Activated naive CD4-positive, alpha-beta T cell treated with anti-CD3 and anti-CD28 coated beads for 36 hours (primary cell): ENCODE data around the gene AGBL5. TPM values are rescaled to one million over a fixed set of nuclear protein-coding genes. Genes with fewer than 3 reads are reported as not detected.

ENCODE experiments used
- CTCF ChIA-PET: fragments of 350-600 bp; sonication (Branson Sonifier 250); formaldehyde crosslinking; loops from one replicate; lab custom pipeline; 2021; ENCODE audit warnings: antibody characterized with exemption; lab: Charles Lee
- DNase-seq: peaks from one replicate; pipeline ENCODE4 v3.0.0-alpha.2; 2020
- H3K27ac Mint-ChIP-seq: one replicate; pipeline ENCODE4 v1.8.0; 2021; ENCODE audit warnings: mild to moderate bottlenecking, mixed read lengths
- H3K27me3 Mint-ChIP-seq: one replicate; pipeline ENCODE4 v1.8.0; 2021; ENCODE audit warnings: low read depth, mixed read lengths
- H3K36me3 Mint-ChIP-seq: one replicate; pipeline ENCODE4 v1.8.0; 2021; ENCODE audit warnings: low read depth, mixed read lengths
- H3K4me1 Mint-ChIP-seq: one replicate; pipeline ENCODE4 v1.8.0; 2021; ENCODE audit warnings: low read depth, mixed read lengths
- H3K4me3 Mint-ChIP-seq: one replicate; pipeline ENCODE4 v1.8.0; 2021; ENCODE audit warnings: mild to moderate bottlenecking, moderate library complexity, mixed read lengths
- H3K9me3 Mint-ChIP-seq: one replicate; pipeline ENCODE4 v1.8.0; 2021; ENCODE audit warnings: mixed read lengths
- intact Hi-C: fragments of 100-400 bp; cut with micrococcal nuclease; formaldehyde crosslinking; loops from one replicate; pipeline ENCODE4 v1.15.1; 2023
- total RNA-seq, 2 experiments: library from RNA; stranded (reverse); gene quantifications; one replicate each; pipeline ENCODE4 v1.2.3, GENCODE V29; 2021

The AGBL5 gene
- total RNA-seq, 2 experiments from 2014 or later, result 19.1 to 19.7 TPM

DNA sequence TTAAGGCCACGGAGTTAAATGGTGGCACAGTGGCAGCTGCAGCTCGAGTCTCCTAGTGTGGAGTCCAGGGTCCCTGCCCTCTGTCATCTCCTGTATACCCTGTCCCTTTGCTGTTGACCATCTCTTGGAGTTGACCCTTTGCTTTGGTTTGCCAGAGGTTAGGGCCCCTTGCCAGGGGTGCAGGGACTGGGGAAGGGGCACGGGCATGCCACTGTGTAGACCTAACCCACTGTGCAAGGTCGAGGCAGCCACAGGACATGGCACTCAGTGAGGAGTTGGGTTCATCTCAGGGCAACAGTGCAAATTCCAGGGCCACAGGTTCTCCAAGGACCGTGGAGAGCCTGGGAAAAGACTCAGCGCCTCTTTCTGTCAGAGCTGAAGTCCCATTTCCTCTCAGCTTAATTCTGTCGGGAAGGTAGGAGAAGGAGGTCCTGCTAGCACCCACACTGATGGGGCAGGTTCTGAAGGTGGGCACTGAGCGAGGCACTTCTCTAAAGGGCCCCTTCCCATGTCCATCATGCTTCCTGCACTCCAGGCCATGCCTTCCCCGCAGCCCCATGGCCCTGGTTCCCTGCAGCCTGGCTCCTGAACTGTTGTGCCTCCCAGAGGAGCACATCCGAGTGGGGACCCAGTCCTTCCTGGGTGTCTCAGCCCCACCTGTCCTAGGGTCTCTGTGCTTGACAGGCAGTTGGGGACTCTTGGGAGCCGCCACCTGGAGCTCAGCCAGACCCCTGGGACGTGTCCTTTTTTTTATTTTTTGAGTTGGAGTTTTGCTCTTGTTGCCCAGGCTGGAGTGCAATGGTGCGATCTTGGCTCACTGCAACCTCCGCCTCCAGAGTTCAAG is 37.9 kb downstream of the AGBL5 start:
- intact Hi-C loops, result loop anchor here (5.0 kb wide), 1 partner anchor 43 kb away; the partner anchor contains the start of gene PREB
- no peak overlapping the region for H3K27ac Mint-ChIP-seq
- no peak for DNase-seq
- peaks cover 2% of the 10 kb centered on the region for H3K36me3 Mint-ChIP-seq
- peaks cover 26% of the 10 kb centered on the region for H3K4me1 Mint-ChIP-seq
- H3K27me3 Mint-ChIP-seq, result no peaks in the 10 kb centered on the region
- H3K4me3 Mint-ChIP-seq, result no peak overlapping the region
- H3K9me3 Mint-ChIP-seq, result no peaks in the 10 kb centered on the region
- CTCF ChIA-PET, result interaction anchor here (0.8 to 1.3 kb wide), 4 partner anchors 10 to 214 kb away, joined by 3 to 5 read pairs (median 3); no protein-coding TSS in a partner anchor

DNA sequence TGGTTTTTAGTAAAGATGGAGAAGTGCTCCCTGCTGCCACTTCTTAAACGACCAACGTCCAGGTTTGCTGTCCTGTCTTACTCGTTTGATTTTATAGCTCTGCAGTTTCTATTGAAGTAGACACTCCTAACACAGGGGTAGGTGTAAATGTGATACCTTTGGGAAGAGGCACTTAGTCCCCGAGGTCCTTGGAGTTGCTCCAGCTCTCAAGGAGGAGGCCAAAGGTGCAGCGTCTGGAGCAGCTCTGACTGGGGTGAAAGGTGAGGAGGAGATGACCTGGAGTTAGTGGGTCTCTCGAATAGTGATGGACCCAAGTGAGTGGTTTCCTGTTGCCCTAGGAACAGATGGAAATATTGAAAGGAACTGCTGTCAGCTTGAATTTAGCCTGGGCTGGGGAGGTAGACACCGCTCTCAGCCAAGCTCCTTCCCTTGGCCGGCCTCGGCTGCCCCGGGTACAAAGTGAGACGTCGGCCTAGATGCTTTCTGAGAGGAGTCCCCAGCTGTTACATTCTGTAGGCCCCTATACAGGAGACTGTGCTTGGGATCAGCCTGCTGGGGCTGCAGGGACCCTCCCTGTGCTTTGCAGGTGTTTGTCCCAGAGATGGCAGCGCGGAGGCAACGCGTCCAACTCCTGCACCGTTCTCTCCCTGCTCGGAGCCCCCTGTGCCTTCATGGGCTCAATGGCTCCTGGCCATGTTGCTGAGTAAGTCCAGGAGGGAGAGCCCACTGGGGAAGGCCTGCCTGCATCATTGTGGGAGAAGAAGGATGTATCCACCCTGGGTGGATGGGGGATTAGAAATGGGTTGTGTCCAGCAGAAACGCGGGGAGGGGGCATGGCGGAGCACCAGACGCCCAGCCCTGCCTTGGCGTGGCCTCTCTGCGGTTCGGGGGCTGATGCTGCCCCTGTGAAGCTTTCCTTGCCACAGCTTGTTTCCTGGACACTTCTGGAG is 40.6 kb downstream of the AGBL5 start:
- H3K9me3 Mint-ChIP-seq, result no peaks in the 10 kb centered on the region
- no peak for DNase-seq
- no peaks in the 10 kb centered on the region for H3K27me3 Mint-ChIP-seq
- H3K4me1 Mint-ChIP-seq, result peaks cover 30% of the 10 kb centered on the region
- intact Hi-C loops, result no loop called here
- CTCF ChIA-PET, result interaction anchor here (0.8 to 1.5 kb wide), 3 partner anchors 9 to 211 kb away, joined by 3 to 5 read pairs (median 5); no protein-coding TSS in a partner anchor
- H3K27ac Mint-ChIP-seq, result no peak overlapping the region
- no peak overlapping the region for H3K4me3 Mint-ChIP-seq
- H3K36me3 Mint-ChIP-seq, result no peaks in the 10 kb centered on the region

DNA sequence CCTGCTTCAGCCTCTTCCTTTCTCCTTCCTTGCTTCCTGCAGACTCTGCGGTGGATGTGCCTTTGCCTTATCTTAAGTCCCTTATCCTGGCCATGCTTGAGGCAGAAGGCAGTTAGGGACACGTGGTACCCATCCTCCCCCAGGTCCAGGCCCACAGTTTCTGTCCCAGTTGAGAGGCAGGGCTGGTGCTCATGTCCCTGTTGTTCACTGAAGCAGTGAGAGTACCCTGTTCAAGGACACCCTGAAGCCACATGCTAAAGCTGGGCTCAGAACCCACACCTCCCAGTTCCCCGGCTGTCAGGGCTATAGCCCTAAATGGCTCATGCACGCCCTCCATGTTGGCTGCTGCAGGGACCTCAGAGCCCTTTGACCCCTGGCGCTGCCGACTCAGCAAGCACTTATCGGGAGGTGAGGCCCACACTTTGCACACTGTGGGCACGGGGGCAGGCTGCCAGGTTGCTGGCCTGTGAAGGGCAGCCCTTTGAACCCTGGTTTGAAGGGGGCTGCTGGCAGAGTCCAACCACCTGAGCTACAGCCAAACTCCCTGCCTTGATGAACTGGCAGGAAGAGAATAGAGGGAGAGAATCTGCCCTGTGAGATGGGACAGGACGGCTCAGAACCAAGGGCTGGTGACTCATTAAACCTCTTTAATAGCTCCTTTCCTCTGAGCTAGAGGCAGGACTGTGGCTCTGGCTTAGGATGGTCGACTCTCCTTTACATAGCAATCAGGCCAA is 41.4 kb downstream of the AGBL5 start:
- H3K27ac Mint-ChIP-seq, result no peak overlapping the region
- no peaks in the 10 kb centered on the region for H3K9me3 Mint-ChIP-seq
- no peaks in the 10 kb centered on the region for H3K36me3 Mint-ChIP-seq
- intact Hi-C loops, result no loop called here
- H3K4me1 Mint-ChIP-seq, result peaks cover 24% of the 10 kb centered on the region
- CTCF ChIA-PET, result no interaction called here
- H3K27me3 Mint-ChIP-seq, result no peaks in the 10 kb centered on the region
- DNase-seq, result no peak
- no peak overlapping the region for H3K4me3 Mint-ChIP-seq

DNA sequence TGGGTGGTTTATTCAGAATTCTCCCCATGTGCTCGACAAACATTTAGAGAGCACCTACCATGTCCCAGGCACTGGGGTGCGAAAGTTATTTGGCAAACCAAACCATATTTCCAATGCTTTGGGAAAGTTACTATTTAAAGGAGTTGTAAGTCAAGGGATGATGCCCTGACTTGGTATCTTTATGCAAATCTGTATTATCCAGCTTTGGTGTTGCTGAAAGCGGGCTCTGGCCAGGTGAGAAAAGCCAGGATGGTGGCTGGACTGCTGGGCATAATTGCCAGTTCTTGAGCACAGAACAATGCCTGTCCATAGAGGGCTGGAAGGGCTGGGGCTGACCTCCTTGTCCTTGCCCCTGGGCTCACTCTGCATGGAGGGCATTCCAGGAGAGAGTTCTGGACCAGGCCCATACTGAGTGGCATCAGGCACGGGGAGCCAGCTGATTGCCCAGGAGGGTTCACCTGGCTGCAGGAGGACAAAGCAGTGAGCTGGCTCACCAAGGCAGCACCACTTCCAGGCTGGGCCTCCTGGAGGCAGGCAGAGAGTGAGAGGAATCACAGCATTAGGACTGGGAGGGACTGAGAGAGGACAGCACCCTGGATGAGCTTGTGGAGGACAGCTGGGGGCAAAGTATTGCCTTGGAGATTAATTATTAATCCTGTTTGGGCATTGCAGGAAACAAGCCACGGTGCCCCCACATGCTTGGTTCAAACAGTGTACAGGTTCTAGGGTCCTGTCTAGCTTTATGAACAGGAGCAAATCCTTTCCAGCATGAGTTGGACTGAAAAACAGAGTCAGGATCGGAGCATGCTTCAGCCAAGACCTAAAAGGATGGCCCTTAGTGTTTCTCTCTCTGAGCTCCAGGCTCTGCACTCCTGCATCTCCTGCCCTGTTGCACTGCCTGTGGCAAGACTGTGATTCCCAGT is 42.2 kb downstream of the AGBL5 start:
- Mint-ChIP-seq H3K9me3 (no peaks in the 10 kb centered on the region), H3K36me3 (no peaks in the 10 kb centered on the region), H3K27ac (no peak overlapping the region), H3K4me1 (peaks cover 19% of the 10 kb centered on the region), H3K27me3 (no peaks in the 10 kb centered on the region), H3K4me3 (no peak overlapping the region)
- intact Hi-C loops, result no loop called here
- CTCF ChIA-PET, result interaction anchor here (0.8 to 1.0 kb wide), 3 partner anchors 12 to 43 kb away, joined by 3 read pairs; partner anchors contain the start of gene AGBL5
- DNase-seq, result no peak

GRCh38 chr2:27094353-27094984 is 43.0 kb downstream of the AGBL5 start:
- Mint-ChIP-seq H3K4me3 (no peak overlapping the region), H3K9me3 (no peaks in the 10 kb centered on the region), H3K36me3 (no peaks in the 10 kb centered on the region), H3K27me3 (no peaks in the 10 kb centered on the region), H3K4me1 (peaks cover 18% of the 10 kb centered on the region), H3K27ac (no peak overlapping the region)
- intact Hi-C loops, result no loop called here
- CTCF ChIA-PET, result interaction anchor here (0.8 to 1.0 kb wide), 3 partner anchors 13 to 43 kb away, joined by 3 read pairs; partner anchors contain the start of gene AGBL5
- DNase-seq, result no peak

- Mint-ChIP-seq H3K4me3 (no peak overlapping the region), H3K36me3 (peaks cover 1% of the 10 kb centered on the region), H3K9me3 (no peaks in the 10 kb centered on the region), H3K27me3 (no peaks in the 10 kb centered on the region), H3K27ac (no peak overlapping the region), H3K4me1 (peaks cover 14% of the 10 kb centered on the region)
- no peak for DNase-seq
- intact Hi-C loops, result loop anchor here (5.0 kb wide), 1 partner anchor 167 kb away; the partner anchor contains the start of gene SLC30A3
- CTCF ChIA-PET, result interaction anchor here (1.2 kb wide), 1 partner anchor 8 kb away, joined by 6 read pairs; no protein-coding TSS in a partner anchor
Observed at GRCh38 chr2:27095427-27095744, 43.9 kb downstream of the AGBL5 start.

DNA sequence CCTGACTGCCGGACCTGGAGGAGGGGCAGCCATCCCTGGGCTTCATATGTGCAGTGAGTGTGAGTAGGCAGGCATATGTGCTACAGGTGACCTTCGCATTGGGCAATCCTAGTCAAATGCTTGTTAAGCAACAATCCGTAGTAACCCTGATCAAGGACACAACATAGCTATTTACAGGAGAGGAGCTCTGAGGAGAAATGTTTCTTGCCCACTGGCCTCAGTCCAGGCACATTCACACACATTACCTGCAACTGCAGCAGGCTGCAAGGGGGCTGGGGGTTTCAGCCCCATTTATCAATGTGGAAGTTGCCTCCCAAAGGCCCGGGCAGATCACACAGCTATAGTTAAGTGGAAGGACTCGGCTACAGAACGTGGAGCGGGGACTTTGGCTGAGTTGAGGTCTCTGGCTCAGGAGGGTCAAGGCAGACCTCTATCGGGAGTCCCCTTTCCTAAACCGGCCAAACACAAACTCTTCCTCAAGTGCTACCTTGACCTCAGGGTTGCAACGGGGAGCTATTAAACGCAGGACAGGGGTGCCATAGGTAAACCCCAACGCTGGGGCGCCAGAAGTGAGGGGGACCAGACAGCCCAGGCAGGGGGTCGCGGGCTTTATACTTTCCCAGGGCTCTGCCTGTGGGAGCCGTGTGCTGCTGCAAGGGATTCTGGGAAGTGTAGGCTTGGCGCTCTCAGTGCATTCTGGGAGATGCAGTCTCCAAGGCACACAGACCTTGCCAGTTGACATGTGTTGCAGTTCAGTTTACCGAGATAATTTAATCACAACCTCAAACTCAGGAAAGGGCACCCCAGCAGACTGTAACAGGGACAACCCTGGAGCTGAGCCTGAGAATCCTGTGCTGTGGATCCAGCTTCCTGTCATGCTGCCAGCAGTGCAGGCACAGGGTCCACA is 44.5 kb downstream of the AGBL5 start:
- Mint-ChIP-seq H3K36me3 (peaks cover 1% of the 10 kb centered on the region), H3K4me1 (peaks cover 14% of the 10 kb centered on the region), H3K27ac (no peak overlapping the region), H3K4me3 (peak overlapping the region; percentile 62), H3K27me3 (no peaks in the 10 kb centered on the region), H3K9me3 (no peaks in the 10 kb centered on the region)
- peak; percentile 66 for DNase-seq
- intact Hi-C loops, result loop anchor here (5.0 kb wide), 1 partner anchor 166 kb away; the partner anchor contains the start of gene SLC30A3
- CTCF ChIA-PET, result interaction anchor here (0.5 to 4.7 kb wide), 5 partner anchors 9 to 184 kb away, joined by 3 to 33 read pairs (median 4); partner anchors contain the start of gene ABHD1

DNA sequence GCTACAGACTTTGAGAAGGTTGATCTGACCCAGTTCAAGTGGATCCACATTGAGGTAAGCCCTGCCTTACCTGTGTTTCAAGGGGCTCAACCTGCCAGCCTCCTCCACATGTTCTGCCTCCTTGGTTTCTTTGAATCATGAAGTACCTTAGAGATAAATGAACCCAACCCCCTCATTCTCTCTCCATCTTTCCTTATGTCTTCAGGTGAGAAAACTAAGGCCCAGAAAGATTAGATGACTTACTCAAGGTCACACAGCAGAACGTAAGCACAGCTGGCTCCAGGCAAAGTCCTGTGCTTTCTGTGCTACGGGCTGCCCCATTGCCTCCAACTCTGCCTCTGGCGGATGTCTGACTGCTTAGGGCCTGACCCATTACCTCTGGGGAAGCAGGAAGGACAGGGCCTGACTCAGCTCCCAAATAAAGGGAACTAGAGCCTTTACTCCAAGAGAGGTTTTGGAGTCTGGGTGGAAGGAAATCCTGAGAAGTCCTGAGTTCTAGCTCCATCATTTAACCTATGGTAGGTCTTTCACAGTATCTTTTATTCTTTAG is 45.4 kb downstream of the AGBL5 start:
- H3K27me3 Mint-ChIP-seq, result no peaks in the 10 kb centered on the region
- intact Hi-C loops, result loop anchor here (5.0 kb wide), 1 partner anchor 165 kb away; the partner anchor contains the start of gene SLC30A3

GRCh38 chr2:27097341-27097740 is 45.9 kb downstream of the AGBL5 start:
- Mint-ChIP-seq H3K36me3 (peaks cover 1% of the 10 kb centered on the region), H3K4me3 (no peak overlapping the region), H3K9me3 (no peaks in the 10 kb centered on the region), H3K27ac (no peak overlapping the region), H3K4me1 (peaks cover 12% of the 10 kb centered on the region), H3K27me3 (no peaks in the 10 kb centered on the region)
- no peak for DNase-seq
- CTCF ChIA-PET, result interaction anchor here (0.6 to 4.7 kb wide), 5 partner anchors 26 to 183 kb away, joined by 3 to 33 read pairs (median 4); partner anchors contain the start of gene ABHD1
- intact Hi-C loops, result loop anchor here (5.0 kb wide), 1 partner anchor 165 kb away; the partner anchor contains the start of gene SLC30A3

More for the DNA sequence above, 45.4 kb downstream of the AGBL5 start:
- CTCF ChIA-PET, result interaction anchor here (0.5 to 4.7 kb wide), 8 partner anchors 9 to 183 kb away, joined by 3 to 33 read pairs (median 4); partner anchors contain the start of gene ABHD1
- Mint-ChIP-seq H3K9me3 (no peaks in the 10 kb centered on the region), H3K27ac (no peak overlapping the region), H3K36me3 (peaks cover 1% of the 10 kb centered on the region), H3K4me3 (no peak overlapping the region), H3K4me1 (peaks cover 12% of the 10 kb centered on the region)
- no peak for DNase-seq
